Osteocyte (in vitro differentiated cells): ENCODE results near the gene PJA2. TPM values are rescaled to one million over a fixed set of nuclear protein-coding genes. Genes with fewer than 3 reads are reported as not detected.

Source experiments
- DNase-seq: peaks from one replicate; pipeline ENCODE4 v3.0.0; 2021; ENCODE audit warnings: mixed read lengths; ENCODE audit not compliant: unreplicated experiment; ENCODE audit errors: extremely low spot score
- H3K27ac Mint-ChIP-seq: one replicate; pipeline ENCODE4 v1.8.0; 2021; ENCODE audit warnings: mild to moderate bottlenecking, mixed read lengths; ENCODE audit not compliant: unreplicated experiment
- H3K27me3 Mint-ChIP-seq: one replicate; pipeline ENCODE4 v1.8.0; 2021; ENCODE audit warnings: mixed read lengths; ENCODE audit not compliant: unreplicated experiment
- H3K36me3 Mint-ChIP-seq: one replicate; pipeline ENCODE4 v1.8.0; 2021; ENCODE audit warnings: mixed read lengths; ENCODE audit not compliant: unreplicated experiment
- H3K4me1 Mint-ChIP-seq: one replicate; pipeline ENCODE4 v1.8.0; 2021; ENCODE audit warnings: mixed read lengths; ENCODE audit not compliant: unreplicated experiment
- H3K4me3 Mint-ChIP-seq: one replicate; pipeline ENCODE4 v1.8.0; 2021; ENCODE audit warnings: mild to moderate bottlenecking, moderate library complexity, mixed read lengths; ENCODE audit not compliant: unreplicated experiment
- H3K9me3 Mint-ChIP-seq: one replicate; pipeline ENCODE4 v1.8.0; 2021; ENCODE audit warnings: mixed read lengths; ENCODE audit not compliant: unreplicated experiment
- total RNA-seq: library from RNA; stranded (reverse); gene quantifications from 2 replicates; pipeline ENCODE4 v1.2.1, GENCODE V29; 2021
- TF ChIP-seq, protein P1 (sequence below): fragments of 200-600 bp; sonication (generic); IDR thresholded peaks from 2 replicates; pipeline ENCODE4 v1.5.0; 2021; ENCODE audit warnings: antibody characterized with exemption, mild to moderate bottlenecking, moderate library complexity

Gene PJA2
- total RNA-seq, 1 donor from 2014 or later, result 102 TPM

DNA sequence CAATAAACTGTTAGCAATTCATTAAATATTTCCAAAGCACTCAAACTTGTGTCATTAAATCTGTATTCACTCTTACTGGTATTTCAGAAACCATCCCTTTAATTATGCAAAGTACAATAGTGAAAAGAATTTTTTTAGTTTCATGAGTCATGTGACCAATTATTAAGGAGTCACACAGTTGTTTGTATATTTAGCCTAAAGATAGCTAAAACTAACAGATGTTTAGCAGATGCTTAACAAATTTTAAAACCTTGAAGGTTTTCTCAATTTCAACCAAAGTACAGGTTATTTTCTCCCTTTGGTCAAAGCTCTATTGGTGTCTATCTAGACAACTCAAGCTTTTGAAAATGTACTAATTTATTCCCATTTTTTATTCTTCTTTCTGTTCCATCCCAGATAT lies 44.1 kb downstream of the PJA2 start:
- Mint-ChIP-seq H3K27me3 (no peaks in the 10 kb centered on the region), H3K9me3 (peaks cover 9% of the 10 kb centered on the region), H3K4me3 (no peak overlapping the region), H3K4me1 (peaks cover 6% of the 10 kb centered on the region), H3K27ac (no peak overlapping the region), H3K36me3 (peaks cover 53% of the 10 kb centered on the region)
- TF ChIP-seq, protein P1, sequence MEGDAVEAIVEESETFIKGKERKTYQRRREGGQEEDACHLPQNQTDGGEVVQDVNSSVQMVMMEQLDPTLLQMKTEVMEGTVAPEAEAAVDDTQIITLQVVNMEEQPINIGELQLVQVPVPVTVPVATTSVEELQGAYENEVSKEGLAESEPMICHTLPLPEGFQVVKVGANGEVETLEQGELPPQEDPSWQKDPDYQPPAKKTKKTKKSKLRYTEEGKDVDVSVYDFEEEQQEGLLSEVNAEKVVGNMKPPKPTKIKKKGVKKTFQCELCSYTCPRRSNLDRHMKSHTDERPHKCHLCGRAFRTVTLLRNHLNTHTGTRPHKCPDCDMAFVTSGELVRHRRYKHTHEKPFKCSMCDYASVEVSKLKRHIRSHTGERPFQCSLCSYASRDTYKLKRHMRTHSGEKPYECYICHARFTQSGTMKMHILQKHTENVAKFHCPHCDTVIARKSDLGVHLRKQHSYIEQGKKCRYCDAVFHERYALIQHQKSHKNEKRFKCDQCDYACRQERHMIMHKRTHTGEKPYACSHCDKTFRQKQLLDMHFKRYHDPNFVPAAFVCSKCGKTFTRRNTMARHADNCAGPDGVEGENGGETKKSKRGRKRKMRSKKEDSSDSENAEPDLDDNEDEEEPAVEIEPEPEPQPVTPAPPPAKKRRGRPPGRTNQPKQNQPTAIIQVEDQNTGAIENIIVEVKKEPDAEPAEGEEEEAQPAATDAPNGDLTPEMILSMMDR, result no peak
- DNase-seq, result no peak

DNA sequence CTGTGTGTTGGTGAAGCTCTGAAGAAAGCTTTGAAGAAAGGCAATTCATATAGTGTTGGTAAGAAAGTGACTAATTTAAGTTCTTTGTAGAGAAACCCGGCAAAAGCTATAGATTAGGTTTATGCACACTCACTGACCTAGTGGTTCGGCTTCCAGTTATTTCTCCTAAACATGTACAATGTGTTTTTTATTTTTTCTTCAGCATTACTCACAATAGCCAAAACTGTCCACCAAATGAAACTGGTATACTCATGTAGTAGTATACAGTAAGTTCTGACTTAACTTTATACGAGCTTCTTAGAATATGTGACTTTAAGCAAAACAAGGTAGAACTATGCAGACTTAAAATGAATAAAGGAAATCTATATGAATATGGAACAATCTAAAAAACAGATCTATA lies 44.8 kb downstream of the PJA2 start:
- Mint-ChIP-seq H3K36me3 (peaks cover 56% of the 10 kb centered on the region), H3K27me3 (no peaks in the 10 kb centered on the region), H3K27ac (no peak overlapping the region), H3K4me1 (peaks cover 6% of the 10 kb centered on the region), H3K9me3 (peaks cover 9% of the 10 kb centered on the region), H3K4me3 (no peak overlapping the region)
- TF ChIP-seq, protein P1, result no peak
- DNase-seq, result no peak

DNA sequence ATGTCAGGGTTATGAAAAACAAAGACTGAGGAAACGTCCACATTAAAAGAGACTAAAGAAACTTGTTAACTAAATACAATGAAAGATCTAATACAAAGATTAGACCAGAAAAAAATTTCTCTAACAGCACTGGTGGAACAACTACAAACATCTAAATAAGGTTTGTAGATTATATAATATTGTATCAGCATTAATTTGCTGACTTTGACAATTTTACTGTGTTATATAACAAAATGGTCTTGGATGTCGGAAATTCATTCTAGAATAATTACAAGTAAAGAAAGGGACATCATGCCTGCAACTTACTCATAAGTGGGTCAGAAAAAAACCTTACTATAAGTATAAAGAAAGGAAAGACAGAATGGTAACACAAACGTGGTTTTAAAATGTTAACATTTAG lies 50.1 kb downstream of the PJA2 start:
- Mint-ChIP-seq H3K9me3 (no peaks in the 10 kb centered on the region), H3K36me3 (peaks cover 53% of the 10 kb centered on the region), H3K4me1 (peaks cover 6% of the 10 kb centered on the region), H3K4me3 (no peak overlapping the region), H3K27ac (no peak overlapping the region), H3K27me3 (no peaks in the 10 kb centered on the region)
- DNase-seq, result no peak
- TF ChIP-seq, protein P1, result no peak

DNA sequence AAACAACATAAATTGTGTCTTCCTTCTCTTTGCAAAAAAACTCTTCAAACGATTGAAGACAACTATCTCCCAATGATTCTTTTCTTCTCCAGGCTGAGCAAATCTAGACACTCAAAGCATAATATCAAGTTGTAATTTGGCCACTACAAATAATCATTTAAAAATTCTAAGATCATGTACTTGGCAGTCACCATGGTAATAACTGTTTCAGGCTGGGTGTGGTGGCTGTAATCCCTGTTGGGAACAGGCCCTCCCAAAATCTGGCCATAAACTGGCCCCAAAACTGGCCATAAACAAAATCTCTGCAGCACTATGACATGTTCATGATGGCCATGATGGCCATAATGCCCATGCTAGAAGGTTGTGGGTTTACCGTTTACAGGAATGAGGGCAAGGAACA lies 52.0 kb downstream of the PJA2 start:
- Mint-ChIP-seq H3K36me3 (peaks cover 49% of the 10 kb centered on the region), H3K9me3 (no peaks in the 10 kb centered on the region), H3K27me3 (no peaks in the 10 kb centered on the region), H3K4me3 (no peak overlapping the region), H3K27ac (no peak overlapping the region), H3K4me1 (no peaks in the 10 kb centered on the region)
- TF ChIP-seq, protein P1, result no peak
- no peak for DNase-seq

DNA sequence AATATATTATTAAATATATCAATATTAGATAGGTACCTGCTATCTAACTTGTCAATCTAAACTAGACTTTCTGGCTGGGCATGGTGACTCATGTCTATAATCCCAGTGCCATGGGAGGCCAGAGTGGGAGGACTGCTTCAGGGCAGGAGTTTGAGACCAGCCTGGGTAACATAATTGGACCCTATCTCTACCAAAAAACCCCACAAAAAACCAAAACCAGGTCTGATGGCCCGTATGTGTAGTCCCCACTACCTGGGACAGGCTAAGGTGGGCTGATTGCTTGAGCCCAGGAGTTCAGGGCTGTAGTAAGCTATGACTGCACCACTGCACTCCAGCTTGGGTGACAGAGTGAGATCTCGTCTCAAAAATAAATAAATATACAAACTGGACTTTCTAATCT lies 55.0 kb downstream of the PJA2 start:
- H3K9me3 Mint-ChIP-seq, result no peaks in the 10 kb centered on the region
- H3K4me1 Mint-ChIP-seq, result peaks cover 3% of the 10 kb centered on the region
- DNase-seq, result no peak
- no peaks in the 10 kb centered on the region for H3K27me3 Mint-ChIP-seq
- no peak overlapping the region for H3K27ac Mint-ChIP-seq
- no peak overlapping the region for H3K4me3 Mint-ChIP-seq
- TF ChIP-seq, protein P1, result no peak
- peaks cover 34% of the 10 kb centered on the region for H3K36me3 Mint-ChIP-seq
